Stimulated activated CD4-positive, alpha-beta T cell treated with anti-CD3 and anti-CD28 coated beads, Interleukin-12 subunit alpha, Interleukin-12 subunit beta, amount 100 ng/mL, for 48 hours (primary cell): ENCODE data around the gene CMTM6.
"Not testable (repeated sequence)": the region's sequence is repeated elsewhere in the genome, so short reads cannot be mapped to it uniquely, and the experiment has no call there.

Source experiments
- DNase-seq, 3 donors: peaks; one replicate each; pipeline ENCODE4 v3.0.0-alpha.2; 2020; ENCODE audit warnings: low read depth in 2 of 3, low spot score in 1 of 3

The CMTM6 gene

DNA sequence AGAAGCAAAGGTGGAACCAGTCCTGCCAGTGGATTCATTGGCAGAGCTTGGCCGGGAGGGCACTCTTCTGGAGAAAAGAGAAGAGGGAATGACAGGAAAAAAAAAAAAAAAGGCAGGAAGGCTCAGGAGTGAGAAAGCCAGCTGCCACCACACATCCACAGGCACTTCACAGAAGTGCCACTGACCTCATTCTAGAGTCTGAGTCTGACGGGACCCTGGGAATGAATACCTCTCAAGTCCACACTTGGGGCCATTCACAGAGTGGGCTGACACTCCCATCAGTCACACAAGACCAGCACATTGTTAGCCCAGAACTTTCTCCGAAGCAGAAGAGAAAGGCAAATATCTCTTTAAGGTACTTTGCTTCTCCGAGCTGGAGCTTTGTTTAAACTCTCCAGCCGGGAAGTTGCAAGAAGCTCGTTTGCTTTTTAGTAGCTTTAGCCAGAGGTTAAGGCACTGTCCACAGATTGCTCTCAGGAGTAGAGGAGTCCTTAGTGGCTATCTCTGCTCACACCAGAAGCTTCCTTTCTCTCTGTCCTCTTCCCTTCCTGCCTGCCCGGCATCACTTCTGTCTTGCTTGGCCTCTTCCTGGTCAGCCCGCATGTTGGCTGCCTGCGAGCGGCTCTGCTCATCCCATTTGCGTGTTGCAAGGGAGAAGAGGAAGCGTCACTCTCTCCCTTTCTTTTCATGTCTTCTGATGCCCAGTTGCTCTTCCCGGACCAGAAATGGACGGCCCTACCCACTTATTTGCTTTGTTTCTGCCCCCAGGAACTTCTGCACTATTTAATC, 53.8 kb downstream of the CMTM6 start:
- DNase-seq: no peak

DNA sequence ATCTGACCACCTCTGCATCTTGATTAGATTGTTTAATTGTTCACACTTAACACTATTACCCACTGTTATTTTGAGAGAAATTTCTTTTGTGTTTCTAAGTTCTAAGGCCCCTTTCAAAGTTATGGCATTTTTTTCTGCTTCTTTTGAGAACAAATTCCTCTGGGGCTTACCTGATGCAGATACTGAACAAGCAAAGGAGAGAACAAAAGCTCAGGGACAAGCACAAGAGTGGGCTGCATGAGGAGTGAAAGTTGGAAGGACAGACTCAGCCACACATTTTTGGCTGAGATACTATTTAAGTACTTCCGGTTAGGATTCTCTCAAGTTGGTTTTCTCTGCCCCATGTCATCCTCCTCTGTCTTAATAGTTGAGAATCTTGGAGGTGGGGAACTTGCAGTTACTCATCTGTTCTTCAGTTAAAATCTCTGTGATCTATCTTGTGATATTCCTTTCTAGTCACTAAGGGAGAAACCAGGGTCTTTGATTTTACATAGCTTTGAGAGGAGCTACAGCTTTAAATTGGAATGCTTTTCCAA, 54.7 kb downstream of the CMTM6 start:
- no peak for DNase-seq

DNA sequence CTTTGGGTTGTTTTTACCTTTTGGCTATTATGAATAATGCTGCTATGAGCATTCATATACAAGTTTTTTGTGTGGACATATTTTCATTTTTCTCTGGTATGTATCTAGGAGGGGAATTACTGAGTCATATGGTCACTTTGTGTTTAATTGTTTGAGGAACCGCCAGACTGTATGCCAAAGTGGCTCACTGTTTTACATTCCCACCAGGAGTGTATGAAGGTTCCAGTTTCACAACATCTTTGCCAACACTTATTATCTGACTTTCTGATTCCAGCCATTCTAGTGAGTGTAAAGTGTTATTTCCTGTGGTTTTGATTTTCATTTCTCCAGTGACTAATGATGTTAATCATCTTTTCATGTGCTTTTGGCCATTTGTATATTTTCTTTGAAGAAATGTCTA, 59.2 kb downstream of the CMTM6 start:
- no peak for DNase-seq

DNA sequence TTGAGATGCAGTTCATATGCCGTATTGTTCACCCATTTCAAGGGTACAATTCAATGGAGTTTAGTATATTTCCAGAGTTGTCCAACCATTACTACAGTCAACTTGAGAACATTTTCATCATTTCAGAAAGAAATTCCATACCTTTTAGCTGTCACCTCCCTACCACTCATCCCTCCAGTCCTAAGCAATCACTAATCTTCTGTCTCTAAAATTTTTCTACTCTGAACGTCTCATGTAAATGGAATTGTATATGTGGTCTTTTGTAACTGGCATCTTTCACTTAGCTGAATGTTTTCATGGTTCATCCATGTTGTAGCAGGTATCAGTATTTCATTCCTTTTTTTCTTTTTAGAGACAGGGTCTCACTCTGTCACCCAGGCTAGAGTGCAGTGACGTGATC, 59.9 kb downstream of the CMTM6 start:
- DNase-seq: no peak

DNA sequence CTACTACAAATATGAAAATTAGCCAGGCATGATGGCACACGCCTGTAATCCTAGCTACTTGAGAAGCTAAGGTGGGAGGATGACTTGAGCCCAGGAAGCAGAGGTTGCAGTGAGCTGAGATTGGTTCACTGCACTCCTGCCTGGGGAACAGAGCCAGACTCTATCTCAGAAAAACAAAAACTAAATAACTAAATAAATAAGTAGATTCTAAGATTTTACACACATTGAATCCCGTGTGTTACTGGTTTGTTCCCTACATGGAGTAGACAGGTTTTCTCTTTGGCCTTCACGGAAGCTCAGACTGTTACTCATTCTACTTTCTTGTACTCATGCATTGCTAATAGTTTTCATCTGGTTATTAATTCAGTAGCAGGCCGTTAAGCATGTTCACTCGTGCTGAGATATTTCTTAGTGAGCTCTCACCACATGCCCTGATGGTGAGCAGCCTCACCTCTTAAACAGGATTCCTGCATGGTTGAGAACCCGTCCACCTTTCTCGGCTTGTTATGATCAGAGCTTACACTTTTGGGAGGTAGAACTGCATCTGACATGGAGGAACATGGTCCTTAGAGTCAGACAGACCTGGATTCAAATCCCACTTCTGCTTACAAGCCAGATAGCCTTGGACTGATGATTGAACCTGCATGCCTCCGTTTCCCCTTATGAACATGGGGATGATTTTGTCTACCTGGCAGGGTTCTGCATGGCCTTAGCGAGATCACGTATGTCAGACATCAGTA, 61.9 kb downstream of the CMTM6 start:
- no peak for DNase-seq

DNA sequence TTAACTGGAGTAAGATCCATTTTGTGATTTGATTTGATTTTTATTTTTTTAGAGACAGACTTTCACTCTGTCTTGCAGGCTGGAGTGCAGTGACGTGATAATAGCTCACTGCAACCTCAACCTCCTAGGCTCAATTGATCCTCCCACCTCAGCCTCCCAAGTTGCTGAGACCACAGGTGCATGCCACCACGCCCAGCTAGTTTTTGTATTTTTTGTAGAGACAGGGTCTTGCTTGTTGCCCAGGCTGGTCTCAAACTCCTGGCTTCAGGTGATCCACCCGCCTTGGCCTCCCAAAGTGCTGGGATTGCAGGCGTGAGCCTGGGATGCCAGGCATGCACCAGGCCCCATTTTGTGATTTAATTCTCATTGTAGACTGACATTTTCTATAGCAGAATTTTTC, 63.2 kb downstream of the CMTM6 start:
- not testable (repeated sequence) for DNase-seq

DNA sequence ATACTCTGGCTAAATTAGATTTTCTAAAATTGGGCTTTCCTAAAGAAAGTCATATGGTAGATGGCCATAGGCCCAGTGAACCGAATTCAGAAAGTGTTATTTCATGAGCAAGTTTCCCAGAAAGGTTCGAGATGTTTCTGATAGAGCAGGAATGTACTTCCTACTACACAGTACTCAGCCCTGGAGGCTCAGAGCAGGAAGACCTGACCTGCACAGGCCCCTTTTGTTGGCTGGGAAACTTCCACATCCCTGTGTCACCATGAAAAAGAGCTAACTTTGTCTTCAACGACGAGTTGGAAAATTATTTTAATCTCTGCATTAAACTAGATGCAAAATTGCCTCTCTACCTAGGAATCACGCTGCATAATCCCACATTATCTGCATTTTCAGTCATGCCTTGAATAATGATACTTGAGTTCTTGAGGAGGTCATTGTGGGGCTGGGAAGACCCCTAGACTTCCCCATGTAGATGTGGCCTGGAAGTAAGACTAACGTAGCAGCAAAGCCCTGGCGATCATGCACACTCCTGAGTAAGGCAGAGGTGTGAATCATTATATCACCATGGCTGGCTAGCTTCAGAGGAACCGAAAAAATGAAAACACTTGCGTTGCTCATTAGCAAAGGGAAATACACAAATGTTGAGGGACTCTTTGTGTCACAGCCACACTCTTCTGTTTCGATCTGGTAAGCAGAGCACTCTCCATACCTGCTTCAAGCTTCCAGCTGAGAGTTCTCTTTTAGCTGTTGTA, 63.9 kb downstream of the CMTM6 start:
- DNase-seq: no peak

DNA sequence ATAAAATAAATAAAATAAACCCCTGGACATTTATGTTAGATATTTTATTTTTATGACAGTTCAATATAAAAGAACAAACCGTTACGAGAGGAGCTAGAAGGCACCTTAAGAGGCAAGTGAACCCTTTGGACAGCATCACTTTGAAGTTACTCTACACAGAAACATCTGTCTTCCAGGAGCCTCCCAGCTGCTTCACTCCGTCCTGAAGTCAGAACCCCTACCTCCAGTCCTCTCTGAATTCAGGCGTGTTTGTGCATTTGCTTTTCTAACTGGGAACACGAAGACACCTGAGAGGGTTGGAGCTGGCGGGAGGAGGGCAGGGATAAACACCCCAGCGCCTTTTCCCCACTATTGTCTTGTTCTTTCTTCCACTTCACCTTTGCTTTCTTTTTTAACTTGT, 64.8 kb downstream of the CMTM6 start:
- DNase-seq: no peak

DNA sequence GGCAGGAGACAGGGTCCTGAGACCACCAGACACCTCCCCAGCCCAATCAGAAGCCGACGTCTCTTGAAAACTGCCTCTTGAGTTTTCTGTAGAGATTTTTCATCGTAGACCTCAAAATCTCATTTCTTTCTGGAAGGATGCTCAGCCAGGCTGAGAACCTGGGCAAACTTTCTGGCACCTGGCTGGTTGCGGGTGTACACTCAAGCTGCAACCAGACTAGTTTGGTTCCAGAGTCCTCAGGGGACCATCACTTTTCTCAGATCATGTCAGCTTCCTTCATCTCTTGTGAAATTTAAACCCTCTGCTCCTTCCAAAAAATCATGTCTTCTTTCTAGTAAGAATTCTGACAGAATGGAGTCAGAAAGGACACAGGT, 65.8 kb downstream of the CMTM6 start:
- DNase-seq: no peak

DNA sequence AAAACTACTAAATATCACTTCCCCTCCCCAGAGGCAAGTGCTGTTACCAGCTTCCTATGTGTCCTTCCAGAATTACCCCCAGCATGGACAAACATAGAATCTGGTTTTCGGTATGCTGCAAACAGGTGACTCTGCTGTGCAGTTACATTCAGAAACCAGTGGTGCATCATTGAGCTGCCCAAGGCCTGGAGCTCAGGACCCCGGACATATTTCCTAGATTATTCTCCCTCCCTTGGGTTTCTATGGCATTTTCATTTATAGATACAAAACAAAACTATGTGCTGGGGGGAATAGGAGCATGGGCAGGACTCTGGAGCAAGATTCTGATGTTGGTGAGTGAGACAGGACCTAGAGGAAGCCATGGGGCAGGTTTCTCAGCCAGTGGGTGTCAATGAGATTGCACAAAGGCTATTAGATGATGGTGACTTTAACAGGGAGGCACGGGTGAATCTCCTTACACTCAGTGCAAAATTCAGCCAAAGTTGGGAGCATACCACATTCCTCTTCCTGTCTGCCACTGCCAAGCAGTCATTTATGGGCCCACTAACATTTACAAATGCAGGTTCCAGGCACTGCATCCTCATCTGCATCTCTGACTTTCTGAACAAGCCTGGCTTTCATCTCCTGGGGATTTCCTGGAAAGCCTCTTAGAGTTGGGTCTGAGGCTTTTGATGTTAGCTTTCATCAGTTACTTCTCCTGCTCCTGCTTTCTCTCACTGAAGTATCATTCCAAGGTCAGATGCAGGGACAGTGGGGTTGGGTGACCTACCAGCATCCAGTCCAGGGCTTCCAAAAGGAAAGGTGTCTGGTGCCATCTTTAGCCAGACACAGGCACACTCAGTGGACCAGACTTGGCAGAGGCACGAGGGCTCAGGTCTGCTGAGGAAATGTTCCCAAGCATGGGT, 66.5 kb downstream of the CMTM6 start:
- no peak for DNase-seq

DNA sequence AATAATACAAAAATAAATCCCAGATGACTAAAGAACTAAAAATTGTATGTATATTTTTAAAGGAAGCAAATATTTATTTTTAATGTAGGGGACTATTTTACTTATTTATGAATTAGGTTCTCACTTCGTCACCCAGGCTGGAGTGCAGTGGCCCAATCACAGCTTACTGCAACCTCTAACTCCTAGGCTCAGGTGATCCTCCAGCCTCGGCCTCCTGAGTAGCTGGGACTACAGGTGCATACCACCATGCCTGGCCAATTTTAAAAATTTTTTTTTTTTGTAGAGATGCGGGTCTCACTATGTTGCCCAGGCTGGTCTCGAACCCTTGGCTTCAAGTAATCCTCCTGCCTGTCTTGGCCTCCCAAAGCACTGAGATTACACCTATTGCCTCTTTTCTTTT, 68.4 kb downstream of the CMTM6 start:
- DNase-seq: no peak

DNA sequence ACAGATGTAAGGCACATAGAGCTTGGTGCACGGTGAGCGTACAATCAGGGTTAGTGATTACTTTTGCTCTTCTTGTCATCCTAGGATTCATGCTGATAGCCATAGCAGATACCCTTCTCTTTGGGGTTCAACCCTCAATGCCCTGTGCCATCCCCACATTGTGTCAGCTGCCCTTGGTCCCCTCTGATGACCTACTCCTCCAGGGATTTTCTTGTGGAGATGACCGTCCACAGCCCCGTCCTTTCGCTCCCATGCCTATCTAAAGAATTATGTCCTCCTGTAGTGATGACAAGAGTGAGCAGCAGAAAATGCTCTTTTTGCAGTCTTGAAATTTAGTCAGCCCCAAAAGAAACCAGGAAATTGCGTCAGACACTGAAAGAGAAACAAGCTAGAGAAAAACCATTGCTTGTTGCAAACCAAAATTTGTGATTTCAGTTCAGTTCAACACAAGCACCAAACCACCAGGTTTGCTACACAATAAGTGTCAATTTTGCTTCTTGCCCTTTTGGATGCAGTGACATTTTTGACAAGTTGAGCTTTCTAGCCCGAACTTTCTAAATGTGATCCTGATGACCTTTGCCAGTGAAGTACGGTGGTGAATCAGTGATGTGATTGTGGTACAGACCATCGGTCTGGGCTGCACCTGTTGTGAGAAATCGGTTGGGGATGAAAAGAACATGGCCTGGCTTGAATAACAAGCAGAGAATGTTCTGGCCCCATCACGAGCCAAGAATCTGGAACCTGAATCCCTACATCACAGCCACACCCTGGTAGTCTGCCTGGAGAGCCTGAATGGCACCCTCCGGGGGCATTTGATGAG, 69.7 kb downstream of the CMTM6 start:
- DNase-seq: peak in 1 of 3 donors; percentile 48

DNA sequence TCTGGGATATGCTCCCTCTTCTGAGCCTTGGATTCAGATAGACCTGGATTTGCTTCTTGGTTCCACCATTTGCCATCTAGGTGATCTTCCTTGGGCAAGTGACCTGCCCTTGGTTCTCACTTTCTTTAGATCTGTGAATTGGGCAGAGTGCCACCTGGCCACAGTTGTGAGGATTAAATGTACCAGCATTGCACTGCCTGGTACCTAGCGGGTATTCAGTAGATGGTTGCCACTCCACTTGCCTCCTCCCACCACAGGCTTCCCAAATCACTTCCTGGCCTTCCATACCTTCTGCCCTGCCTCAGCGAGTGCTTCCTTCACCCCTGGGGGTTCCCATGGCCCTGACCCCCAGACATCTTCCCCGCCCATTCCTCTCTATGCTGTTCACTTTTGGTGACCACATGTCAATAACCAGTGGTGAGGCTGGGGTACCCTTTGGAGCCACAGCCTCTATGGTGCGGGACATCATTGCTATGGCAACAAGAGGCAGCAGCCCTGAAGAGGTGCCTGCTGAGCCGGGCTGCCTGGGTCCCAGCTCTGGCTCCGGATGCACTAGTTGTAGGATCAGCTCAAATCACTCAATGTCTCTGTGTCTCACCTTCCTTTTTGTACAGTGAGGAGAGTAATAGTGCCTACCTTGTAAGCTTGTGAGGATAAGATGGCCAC, 70.5 kb downstream of the CMTM6 start:
- no peak for DNase-seq

DNA sequence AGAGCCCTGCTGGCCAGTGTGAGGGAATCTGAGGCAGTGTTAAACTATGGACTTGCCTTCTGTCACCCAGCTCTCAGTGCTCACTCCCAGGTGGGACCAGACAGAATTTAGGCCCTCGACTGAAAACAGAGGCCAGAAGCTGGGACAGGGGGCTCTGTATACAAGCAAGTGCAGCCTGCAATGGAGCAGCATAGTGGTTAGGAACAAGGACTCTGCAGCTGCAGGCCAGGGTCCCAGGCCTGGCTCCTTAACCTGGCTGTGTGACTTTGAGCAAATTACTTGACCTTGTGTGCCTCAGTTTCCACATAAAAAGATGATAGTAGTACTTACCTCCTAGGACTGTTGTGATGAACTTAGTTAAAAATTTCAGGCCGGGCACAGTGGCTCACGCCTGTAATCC, 71.2 kb downstream of the CMTM6 start:
- DNase-seq: no peak
